GM21528 (cell line): Measurements from ENCODE around the gene ZNF84.

Experiments
- ATAC-seq: cut with Tn5 transposase; IDR thresholded peaks from one replicate; pipeline ENCODE4 v1.9.1; 2021; ENCODE audit warnings: mild to moderate bottlenecking, moderate library complexity; ENCODE audit not compliant: unreplicated experiment, low FRiP score

Gene ZNF84

DNA sequence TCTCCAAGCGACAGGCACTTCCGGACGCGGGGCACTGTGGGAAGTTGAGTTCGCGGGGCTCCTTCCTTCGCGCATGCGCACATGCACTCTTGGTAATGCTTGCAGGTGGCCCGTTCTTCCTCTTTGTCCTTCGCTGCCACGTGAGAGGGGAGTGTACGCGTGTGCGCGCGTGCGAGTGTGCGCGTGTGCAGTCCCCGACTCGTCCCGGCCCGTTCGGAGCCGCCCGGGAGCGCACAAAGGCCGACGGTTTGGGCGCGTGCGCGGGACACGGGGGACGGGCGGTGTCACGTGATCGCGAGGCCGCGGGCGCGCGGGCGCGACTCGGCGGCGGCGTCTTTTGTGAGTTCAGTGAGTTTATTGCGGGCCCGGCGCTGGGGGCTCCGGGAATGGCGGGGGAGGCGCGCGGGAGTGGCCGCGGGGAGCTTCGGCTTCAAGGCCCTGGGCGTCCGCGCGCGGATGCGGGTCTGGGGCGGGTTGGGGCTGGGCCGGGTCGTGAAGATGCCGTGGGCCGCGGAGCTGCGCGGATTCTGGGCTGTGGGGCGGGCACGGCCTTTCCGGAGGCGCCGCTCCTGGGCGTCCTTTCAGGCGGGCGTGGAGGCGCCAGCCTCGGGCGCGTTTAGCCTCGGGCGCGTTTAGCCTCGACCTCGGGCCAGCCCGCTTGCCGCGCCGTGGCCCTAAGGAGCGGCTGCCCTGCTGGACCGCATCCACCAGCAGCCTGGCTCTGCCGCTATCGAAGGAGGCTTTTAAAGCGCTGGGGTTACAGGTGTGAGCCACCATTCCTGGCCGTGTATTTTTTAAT, at the start of gene ZNF84:
Gene ZNF84 (plus strand): TSS at position 303 of the 799 bp plus-strand sequence. CDS start 3,959 bp downstream, outside the sequence.
- ATAC-seq, result peak; percentile 95

DNA sequence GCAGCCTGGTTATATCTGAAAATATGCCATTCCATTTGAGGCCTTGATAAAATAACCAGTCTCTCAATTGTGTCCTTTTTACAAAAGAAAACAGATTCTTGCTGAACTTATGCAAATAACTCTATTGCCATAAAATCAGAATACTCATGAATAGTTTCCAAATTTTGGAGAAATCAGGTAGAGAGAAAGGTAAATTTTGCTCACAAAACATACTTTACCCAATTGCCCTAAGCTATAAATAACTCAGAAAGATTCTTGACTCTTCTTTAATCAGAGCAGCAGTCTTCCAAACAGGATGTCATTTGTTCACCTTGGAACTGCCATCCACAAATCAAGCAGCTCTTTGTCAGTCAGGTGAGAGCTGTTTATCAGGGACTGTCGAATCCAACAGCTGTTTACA, 38.6 kb upstream of the ZNF84 start:
- no peak for ATAC-seq

DNA sequence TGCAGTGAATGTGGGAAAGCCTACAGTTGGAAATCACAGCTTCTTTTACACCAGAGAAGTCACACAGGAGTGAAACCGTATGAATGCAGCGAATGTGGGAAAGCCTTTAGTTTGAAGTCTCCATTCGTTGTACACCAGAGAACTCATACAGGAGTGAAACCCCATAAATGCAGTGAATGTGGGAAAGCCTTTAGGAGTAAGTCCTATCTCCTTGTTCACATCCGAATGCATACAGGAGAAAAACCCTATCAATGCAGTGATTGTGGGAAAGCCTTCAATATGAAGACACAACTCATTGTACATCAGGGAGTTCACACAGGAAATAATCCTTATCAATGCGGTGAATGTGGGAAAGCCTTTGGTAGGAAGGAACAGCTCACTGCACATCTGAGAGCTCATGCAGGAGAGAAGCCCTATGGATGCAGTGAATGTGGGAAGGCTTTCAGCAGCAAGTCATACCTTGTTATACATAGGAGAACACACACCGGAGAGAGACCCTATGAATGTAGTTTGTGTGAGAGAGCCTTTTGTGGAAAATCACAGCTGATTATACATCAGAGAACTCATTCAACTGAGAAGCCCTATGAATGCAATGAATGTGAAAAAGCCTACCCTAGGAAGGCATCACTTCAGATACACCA, 26.5 kb upstream of the ZNF84 start:
- ATAC-seq, result no peak

DNA sequence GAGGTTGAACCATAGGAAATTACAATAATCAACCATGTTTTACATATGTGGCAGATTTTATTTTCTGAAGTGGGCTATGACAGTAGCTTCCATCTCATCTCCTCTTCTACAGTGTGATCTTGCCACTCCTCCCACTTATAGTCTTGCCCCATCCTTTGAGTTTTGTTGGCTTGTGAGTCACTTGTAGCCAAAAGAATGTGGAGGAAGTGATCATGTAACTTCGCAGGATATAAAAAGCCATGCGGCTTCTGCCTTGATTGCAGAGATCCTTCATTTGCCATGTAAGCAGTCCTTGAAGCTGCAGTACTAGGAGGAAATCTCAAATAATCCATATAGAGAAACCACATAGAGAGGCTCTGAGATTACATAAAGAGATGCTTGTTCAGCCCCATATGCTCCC, 13.7 kb upstream of the ZNF84 start:
- ATAC-seq, result no peak

DNA sequence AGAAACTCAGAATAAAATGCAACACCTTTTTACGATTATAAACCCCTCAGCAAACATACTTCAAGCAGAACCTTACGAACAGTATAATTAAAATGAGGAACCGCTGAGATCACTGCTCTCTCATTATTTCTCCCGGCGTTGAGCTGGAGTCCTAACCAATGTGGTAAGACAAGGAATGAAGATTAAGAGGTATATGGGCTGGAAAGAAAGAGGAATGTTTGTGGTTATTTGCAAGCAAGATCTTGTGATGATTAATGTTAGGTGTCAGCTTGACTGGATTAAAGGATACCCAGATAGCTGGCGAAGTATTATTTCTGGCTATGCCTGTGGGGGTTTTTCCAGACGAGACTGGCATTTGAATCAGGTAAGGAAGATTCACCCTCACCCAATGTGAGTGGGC, 10.3 kb upstream of the ZNF84 start:
- no peak for ATAC-seq

DNA sequence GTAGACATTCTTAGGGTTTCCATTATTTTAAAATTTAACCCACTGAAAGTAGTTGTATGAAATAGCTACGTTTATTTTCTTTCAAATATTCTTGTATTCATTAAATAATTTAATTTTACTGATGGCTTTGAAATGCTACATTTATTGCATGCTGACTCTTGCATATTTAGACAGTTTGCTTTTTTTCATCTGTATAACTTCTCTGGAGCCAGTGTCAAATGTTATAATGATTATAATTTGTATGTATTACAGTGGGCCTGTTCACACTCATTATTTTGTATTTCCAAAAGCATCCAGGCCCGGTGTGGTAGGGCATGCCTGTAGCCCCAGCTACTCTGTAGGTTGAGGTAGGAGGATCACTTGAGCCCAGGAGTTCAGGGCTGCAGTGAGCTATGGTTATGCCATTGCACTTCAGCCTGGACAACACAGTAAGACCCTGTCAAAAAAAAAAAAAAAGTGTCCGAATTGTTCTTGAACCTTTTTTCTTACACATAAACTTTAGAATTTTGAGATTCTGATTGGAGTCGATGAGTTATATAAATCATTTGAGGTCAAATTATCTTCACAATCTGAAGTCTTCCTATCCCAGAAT, 905 bp downstream of the ZNF84 start:
- ATAC-seq, result no peak

DNA sequence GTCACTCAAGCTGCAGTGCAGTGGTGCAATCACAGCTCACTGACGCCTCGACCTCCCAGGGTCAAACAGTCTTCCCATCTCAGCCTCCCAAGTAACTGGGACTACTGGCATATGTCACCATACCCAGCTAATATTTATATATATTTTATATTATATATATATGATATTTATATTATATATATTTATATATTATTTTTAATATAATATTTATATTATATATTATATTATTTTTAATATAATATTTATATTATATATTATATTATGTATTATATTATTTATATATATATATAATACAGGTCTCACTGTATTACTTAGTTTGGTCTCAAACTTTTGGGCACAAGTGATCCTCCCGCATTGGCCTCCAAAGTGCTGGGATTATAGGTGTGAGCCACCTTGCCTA, 9.4 kb downstream of the ZNF84 start:
- ATAC-seq, result no peak

DNA sequence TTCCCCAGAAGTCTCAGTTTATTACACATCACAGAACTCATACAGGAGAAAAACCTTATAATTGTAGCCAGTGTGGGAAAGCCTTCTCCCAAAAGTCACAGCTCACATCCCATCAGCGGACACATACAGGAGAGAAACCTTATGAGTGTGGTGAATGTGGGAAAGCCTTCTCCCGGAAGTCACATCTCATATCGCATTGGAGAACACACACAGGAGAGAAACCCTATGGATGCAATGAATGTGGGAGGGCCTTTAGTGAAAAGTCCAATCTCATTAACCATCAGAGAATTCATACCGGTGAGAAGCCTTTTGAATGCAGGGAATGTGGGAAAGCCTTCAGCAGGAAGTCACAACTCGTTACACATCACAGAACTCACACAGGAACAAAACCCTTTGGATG, 20.1 kb downstream of the ZNF84 start:
- no peak for ATAC-seq

DNA sequence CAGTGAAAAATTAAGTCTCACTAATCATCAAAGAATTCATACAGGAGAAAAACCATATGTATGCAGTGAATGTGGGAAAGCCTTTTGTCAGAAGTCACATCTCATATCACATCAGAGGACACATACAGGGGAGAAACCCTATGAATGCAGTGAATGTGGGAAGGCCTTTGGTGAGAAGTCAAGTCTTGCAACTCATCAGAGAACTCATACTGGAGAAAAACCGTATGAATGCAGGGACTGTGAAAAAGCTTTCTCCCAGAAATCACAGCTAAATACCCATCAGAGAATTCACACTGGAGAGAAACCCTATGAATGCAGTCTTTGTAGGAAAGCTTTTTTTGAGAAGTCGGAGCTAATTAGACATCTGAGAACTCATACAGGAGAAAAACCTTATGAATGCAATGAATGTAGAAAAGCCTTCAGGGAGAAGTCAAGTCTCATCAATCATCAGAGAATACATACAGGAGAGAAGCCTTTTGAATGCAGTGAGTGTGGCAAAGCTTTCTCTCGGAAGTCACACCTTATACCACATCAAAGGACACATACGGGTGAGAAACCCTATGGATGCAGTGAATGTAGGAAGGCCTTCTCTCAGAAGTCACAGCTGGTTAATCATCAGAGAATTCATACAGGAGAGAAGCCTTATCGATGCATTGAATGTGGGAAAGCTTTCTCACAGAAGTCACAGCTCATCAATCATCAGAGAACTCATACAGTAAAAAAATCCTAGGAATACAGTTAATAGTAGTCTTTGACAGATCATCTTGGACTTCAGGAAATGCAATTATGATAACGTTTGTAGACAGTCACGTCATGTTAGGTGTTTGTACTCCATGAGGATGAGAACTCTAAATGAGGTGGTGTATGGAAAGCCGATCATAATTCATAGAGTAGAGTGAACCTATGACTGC, 21.1 kb downstream of the ZNF84 start:
- ATAC-seq, result no peak

DNA sequence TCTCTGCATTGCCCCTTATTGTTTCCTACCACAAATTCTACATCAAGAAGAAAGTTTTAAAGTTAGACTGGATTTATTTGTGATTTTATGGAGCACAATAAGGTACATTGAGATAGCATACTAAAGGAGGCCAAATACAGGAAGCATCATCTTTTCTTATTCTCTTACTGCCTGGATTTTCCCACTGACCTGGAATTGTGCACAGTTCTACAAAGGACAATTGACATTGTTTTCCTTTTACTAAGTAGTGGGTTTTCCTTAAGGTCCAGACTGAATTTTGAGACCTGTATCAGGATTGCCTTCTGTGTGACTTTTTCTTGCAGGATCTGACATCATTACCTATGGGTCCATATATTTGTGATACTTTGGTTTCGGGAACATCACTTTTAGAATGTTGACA, 24.6 kb downstream of the ZNF84 start:
- no peak for ATAC-seq

DNA sequence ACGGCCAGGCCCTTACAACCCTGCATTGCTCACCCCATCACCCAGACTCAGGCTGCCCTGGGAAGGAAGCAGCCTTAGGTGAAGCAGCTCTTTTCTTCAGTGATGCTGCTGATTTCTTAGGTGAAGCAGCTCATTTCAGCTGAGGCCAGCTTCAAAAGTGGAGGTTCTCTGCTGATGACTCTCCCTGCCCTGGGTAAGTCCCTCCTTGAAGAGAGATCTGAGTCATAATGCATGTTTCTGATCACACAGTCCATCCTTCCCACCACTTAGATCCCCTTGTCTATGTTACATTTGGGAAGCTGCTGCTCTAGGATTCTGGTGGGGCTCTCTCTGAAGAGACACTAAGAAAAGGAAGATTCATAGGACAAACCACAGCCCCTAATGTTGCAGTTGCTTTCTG, 26.2 kb downstream of the ZNF84 start:
- no peak for ATAC-seq

DNA sequence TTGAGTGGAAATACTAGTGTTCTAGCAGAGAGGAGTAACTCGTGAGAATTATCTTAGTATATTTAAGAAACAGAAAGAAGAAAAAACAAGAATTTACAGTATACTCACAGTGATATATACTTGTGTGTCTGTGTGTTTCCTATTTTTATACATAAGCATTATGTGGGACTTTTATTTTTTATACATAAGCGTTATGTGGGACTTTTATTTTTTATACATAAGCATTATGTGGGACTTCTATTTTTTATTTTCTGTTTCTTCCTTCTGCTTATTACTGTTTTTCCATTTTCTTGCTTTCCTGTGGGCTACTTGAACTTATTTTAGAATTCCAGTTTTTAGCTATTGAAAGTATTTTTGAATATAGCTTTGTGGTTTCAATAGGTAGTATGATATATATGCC, 36.5 kb downstream of the ZNF84 start:
- ATAC-seq, result no peak

DNA sequence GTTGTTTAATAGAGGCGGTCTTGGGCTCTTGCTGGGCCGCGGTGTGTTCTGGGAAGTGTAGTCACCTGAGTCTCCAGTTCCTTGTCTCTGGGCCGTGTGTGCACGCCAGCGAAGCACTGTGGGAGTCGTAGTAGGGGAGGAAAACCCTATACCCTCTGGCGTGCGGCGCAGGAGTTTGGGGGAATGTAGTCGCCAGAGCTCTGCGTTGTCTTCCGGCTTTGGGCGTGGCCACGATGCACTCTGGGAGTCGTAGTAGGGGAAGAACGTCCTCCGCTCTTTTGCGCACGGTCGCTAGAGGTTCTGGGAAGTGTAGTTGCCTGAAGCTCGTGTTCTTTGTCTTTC, 42.7 kb downstream of the ZNF84 start:
- ATAC-seq, result peak; percentile 83

DNA sequence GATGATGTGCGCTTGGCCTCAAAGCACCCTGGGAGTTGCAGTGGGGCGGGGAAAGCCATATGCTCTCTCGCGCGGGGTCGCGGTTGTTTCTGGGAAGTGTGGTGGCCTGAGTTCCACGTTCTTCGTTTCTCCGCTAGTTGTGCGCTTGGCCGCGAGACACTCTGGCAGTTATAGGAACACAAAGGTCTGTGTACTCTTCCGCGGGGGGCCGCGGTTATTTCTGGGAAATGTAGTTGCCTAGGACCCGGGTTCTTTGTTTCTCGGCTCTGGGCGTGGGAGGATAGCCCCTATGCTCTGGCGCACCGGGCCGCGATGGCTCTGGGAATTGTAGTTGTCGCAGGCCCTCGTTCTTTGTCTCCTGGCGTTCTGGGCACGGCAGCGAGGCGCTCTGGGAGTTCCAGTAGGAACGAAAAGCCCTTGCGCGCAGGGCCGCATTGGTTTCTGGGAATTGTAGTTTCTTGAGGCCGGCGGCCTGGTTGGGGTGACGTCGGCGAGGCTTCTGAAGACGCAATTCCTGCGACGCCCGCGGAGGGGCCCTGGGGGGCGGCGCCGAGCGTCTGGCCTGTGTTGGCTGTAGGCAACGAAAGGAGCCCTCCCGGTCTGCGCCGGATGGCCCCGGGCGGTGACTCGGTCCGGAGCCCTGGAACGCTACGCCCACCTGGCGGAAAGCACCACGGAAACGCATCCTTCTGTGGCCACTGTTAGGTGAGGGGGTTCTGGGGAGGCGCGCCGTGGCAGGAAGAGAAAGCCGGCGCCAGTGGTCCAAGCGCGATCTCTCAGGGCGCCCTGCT, 43.3 kb downstream of the ZNF84 start, which contains the start of gene ZNF140:
Gene ZNF140 (plus strand): TSS at position 556 of the 791 bp plus-strand sequence. CDS start 398 bp downstream, outside the sequence.
- peak; percentile 75 for ATAC-seq

DNA sequence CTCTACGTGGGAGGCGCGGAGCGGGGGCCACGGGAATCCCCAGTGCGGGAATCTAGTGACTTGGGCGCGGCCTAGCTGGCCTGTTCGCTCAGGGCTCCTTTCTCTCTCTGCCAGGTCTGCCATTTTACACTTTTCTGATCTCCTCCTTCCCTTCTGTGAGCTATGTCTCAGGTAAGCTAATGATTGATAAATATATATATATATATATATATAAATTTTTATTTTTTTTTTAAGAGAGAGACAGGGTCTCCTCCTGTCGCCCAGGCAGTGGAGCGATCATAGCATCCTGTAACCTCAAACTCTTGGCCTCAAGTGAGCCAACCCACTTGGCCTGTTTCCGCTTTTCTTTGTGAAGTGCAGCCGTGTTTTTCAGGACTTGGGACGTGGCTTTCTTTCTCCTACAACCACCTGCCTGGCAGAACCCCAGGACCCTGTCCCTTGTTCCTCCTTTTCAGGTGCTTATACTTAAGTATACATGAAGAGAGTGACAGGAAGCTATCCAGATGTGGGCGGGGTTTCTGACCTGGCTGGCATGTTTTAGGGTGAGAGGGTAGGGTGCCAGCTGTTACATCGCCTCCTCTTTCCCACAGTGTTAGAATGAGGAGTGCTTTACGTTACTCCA, 44.0 kb downstream of the ZNF84 start:
- ATAC-seq, result no peak

DNA sequence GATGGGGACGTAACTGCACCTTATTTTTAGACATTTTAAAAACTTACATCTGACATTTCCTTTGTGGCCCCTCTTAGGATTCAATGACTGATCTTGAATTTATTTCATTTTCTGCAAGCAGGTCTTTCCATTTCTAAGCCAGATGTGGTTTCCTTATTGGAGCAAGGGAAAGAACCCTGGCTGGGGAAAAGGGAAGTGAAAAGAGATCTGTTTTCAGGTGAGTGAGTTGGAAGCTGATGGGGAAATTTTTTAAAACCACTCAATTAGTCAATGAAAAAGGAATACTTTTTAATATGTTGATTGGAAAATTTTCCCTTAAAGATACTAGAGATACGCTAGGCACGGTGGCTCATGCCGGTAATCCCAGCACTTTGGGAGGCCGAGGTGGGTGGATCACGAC, 46.0 kb downstream of the ZNF84 start:
- ATAC-seq, result no peak

DNA sequence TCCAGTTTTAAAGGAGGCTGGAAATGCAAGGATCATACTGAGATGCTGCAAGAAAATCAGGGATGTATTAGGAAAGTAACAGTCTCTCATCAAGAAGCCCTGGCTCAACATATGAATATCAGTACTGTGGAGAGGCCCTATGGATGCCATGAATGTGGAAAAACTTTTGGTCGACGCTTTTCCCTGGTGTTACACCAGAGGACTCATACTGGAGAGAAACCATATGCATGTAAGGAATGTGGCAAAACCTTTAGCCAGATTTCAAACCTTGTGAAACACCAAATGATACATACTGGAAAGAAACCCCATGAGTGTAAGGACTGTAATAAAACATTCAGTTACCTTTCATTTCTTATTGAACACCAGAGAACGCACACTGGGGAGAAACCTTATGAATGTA, 68.3 kb downstream of the ZNF84 start:
- ATAC-seq, result no peak

DNA sequence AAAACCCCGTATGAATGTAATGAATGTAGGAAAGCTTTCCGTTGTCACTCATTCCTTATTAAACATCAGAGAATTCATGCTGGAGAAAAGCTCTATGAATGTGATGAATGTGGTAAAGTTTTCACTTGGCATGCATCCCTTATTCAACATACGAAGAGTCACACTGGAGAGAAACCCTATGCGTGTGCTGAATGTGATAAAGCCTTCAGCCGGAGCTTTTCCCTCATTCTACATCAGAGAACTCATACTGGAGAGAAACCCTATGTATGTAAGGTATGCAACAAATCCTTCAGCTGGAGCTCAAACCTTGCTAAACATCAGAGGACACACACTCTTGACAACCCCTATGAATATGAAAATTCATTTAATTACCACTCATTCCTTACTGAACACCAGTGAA, 68.9 kb downstream of the ZNF84 start:
- no peak for ATAC-seq

DNA sequence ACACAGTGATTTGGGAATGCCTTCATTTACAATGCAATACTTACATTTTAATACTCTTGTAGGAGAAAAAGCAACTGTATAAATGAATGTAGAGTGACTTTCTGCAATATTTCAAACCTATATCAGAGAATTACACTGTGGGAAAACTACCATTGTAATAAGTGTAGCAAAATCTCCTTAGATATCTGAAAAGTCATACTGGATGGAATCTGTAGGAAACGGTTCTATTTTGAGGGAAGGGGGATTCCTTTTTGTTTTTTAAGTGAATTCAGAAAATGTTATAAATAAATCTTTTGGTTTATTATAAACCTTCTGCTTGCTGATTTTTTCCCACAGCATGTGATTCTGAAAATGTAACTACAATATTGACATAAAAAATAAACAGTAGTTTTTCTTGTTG, 69.8 kb downstream of the ZNF84 start:
- no peak for ATAC-seq

DNA sequence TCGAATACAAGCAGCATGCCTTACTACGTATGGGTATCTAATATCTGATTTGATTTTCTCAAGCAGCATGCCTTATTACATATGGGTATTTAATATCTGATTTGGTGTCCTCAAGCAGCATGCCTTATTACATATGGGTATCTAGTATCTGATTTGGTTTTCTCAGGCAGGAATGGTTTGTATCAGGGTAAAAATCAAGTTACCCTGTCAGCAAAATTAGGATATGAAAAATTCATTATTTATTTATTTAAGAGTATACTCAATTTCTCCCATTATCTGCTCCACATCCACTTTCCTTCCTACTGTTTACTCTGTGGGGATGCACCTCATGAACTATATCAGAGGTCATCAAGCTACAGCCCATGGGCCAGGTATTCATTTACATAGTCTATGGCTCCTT, 70.8 kb downstream of the ZNF84 start:
- no peak for ATAC-seq
